OCI-LY7 (cell line): ENCODE measurements around the gene FANCI. TPM values are rescaled to one million over a fixed set of nuclear protein-coding genes. Genes with fewer than 3 reads are reported as not detected.

Experiments used
- BruUV-seq: library from RNA; stranded (reverse); fragments of 400-500 nt; replicated peaks from 2 replicates; lab custom pipeline; 2021; lab: Mats Ljungman, UMichigan
- CTCF ChIA-PET: fragments of 300-600 bp; sonication (Branson Sonifier 250); formaldehyde crosslinking; loops from one replicate; lab custom pipeline; 2022; ENCODE audit warnings: antibody characterized with exemption; ENCODE audit not compliant: unreplicated experiment; lab: Charles Lee
- POLR2A ChIA-PET: fragments of 300-600 bp; sonication (Branson Sonifier 250); formaldehyde crosslinking; loops from one replicate; lab custom pipeline; 2022; ENCODE audit warnings: antibody characterized with exemption; lab: Charles Lee
- DNase-seq: peaks from one replicate; pipeline ENCODE4 v3.0.0-alpha.2; 2015; ENCODE audit warnings: low spot score
- H2AFZ ChIP-seq: fragments of 200-600 bp; sonication (generic), shearing (Covaris generic); 2 replicates; pipeline ENCODE4 v1.6.1; 2014; ENCODE audit warnings: mild to moderate bottlenecking, antibody characterized with exemption, low read length, moderate library complexity
- H3K27ac ChIP-seq: fragments of 200-600 bp; sonication (generic); 2 replicates; pipeline ENCODE4 v1.5.1; 2014; ENCODE audit warnings: mixed run types, low read depth, mild to moderate bottlenecking, moderate library complexity, low read length, inconsistent platforms; ENCODE audit not compliant: poor library complexity, severe bottlenecking
- H3K36me3 ChIP-seq: fragments of 200-600 bp; sonication (generic); 2 replicates; pipeline ENCODE4 v1.6.1; 2014; ENCODE audit warnings: mild to moderate bottlenecking, antibody characterized with exemption, low read length, moderate library complexity, mixed read lengths; ENCODE audit not compliant: insufficient read depth
- H3K4me1 ChIP-seq: fragments of 200-600 bp; sonication (generic); 2 replicates; pipeline ENCODE4 v1.5.1; 2014; ENCODE audit warnings: mild to moderate bottlenecking, low read length; ENCODE audit not compliant: insufficient read depth, poor library complexity, severe bottlenecking
- H3K4me2 ChIP-seq: fragments of 200-600 bp; sonication (generic); 2 replicates; pipeline ENCODE4 v1.6.1; 2014; ENCODE audit warnings: mild to moderate bottlenecking, low read length
- H3K4me3 ChIP-seq: fragments of 200-600 bp; sonication (generic); 2 replicates; pipeline ENCODE4 v1.5.1; 2014; ENCODE audit warnings: mild to moderate bottlenecking, low read depth, low read length; ENCODE audit not compliant: poor library complexity, severe bottlenecking
- H3K79me2 ChIP-seq: fragments of 200-600 bp; sonication (generic); 2 replicates; pipeline ENCODE4 v1.6.1; 2016; ENCODE audit warnings: low read depth, mild to moderate bottlenecking, low read length, moderate library complexity, mixed read lengths; ENCODE audit not compliant: insufficient read depth
- H3K9me2 ChIP-seq: fragments of 200-600 bp; sonication (generic); 2 replicates; pipeline ENCODE4 v1.6.1; 2016; ENCODE audit warnings: mild to moderate bottlenecking, low read length, mixed read lengths; ENCODE audit not compliant: insufficient read depth
- H3K9me3 ChIP-seq: fragments of 200-600 bp; sonication (generic); 2 replicates; pipeline ENCODE4 v1.6.1; 2014; ENCODE audit warnings: mild to moderate bottlenecking, mixed run types, low read length, mixed read lengths
- H4K20me1 ChIP-seq: fragments of 200-600 bp; sonication (generic); 2 replicates; pipeline ENCODE4 v1.6.1; 2014; ENCODE audit warnings: mild to moderate bottlenecking, antibody characterized with exemption, low read length, moderate library complexity, mixed read lengths; ENCODE audit not compliant: insufficient read depth
- EZH2phosphoT487 ChIP-seq: fragments of 200-600 bp; sonication (generic); IDR thresholded peaks from 2 replicates; pipeline ENCODE4 v1.6.1; 2018; ENCODE audit warnings: low read depth, borderline replicate concordance, mild to moderate bottlenecking, mixed run types, antibody characterized with exemption, low read length, moderate library complexity, mixed read lengths
- intact Hi-C: fragments of 100-400 bp; cut with micrococcal nuclease; formaldehyde crosslinking; loops from one replicate; pipeline ENCODE4 v1.10.0; 2022; ENCODE audit not compliant: unreplicated experiment
- total RNA-seq, 2 experiments: library from RNA; depleted of rRNA in 1 of 2; stranded (reverse); fragments of >200 nt in 1 of 2; shearing (Covaris generic) in 1 of 2; gene quantifications; 2 replicates each; pipeline ENCODE4 v1.2.3, GENCODE V29; 2014 to 2022
- TF ChIP-seq, protein P1 (sequence below): fragments of 200-600 bp; sonication (generic); conservative IDR thresholded peaks from 2 replicates; pipeline ENCODE4 v1.5.1; 2014; ENCODE audit warnings: mild to moderate bottlenecking, antibody characterized with exemption, low read length, moderate library complexity, mixed read lengths

FANCI gene
- total RNA-seq, 2 experiments from 2014 or later, result 112 to 211 TPM

DNA sequence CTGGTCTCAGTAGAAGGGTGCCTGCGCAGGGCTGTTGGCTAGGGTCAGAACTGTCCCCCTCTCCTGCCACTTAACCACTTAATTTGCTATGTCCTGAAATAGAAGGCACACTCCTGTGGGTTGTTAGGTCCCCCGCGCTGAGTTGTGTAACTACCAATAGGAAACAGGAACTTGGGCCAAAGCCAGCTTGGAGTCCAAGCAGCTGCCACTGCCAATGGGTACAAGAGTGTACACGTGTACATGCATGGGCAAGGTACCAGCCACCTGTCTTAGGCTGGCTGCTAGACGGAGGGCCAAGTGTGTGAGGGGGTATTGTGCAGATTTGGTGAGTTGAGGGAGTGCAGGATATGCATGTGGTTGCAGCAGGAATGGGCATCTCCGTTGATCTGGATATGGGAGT is 120.6 kb downstream of the FANCI start:
- POLR2A ChIA-PET, result no interaction called here
- Histone ChIP-seq H3K9me2 (no peaks in the 10 kb centered on the region), H3K4me3 (no peak overlapping the region), H3K4me2 (no peak overlapping the region), H3K36me3 (no peaks in the 10 kb centered on the region), H4K20me1 (no peaks in the 10 kb centered on the region), H3K9me3 (no peaks in the 10 kb centered on the region), H3K79me2 (no peaks in the 10 kb centered on the region), H3K4me1 (no peaks in the 10 kb centered on the region), H3K27ac (no peak overlapping the region), H2AFZ (no peak overlapping the region)
- BruUV-seq, result no TSS peak
- CTCF ChIA-PET, result interaction anchor here (0.6 kb wide), 1 partner anchor 108 kb away, joined by 4 read pairs; no protein-coding TSS in a partner anchor
- no peak for DNase-seq
- TF ChIP-seq, protein P1, sequence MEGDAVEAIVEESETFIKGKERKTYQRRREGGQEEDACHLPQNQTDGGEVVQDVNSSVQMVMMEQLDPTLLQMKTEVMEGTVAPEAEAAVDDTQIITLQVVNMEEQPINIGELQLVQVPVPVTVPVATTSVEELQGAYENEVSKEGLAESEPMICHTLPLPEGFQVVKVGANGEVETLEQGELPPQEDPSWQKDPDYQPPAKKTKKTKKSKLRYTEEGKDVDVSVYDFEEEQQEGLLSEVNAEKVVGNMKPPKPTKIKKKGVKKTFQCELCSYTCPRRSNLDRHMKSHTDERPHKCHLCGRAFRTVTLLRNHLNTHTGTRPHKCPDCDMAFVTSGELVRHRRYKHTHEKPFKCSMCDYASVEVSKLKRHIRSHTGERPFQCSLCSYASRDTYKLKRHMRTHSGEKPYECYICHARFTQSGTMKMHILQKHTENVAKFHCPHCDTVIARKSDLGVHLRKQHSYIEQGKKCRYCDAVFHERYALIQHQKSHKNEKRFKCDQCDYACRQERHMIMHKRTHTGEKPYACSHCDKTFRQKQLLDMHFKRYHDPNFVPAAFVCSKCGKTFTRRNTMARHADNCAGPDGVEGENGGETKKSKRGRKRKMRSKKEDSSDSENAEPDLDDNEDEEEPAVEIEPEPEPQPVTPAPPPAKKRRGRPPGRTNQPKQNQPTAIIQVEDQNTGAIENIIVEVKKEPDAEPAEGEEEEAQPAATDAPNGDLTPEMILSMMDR, result no peak
- no peak for TF ChIP-seq EZH2phosphoT487
- intact Hi-C loops, result no loop called here

DNA sequence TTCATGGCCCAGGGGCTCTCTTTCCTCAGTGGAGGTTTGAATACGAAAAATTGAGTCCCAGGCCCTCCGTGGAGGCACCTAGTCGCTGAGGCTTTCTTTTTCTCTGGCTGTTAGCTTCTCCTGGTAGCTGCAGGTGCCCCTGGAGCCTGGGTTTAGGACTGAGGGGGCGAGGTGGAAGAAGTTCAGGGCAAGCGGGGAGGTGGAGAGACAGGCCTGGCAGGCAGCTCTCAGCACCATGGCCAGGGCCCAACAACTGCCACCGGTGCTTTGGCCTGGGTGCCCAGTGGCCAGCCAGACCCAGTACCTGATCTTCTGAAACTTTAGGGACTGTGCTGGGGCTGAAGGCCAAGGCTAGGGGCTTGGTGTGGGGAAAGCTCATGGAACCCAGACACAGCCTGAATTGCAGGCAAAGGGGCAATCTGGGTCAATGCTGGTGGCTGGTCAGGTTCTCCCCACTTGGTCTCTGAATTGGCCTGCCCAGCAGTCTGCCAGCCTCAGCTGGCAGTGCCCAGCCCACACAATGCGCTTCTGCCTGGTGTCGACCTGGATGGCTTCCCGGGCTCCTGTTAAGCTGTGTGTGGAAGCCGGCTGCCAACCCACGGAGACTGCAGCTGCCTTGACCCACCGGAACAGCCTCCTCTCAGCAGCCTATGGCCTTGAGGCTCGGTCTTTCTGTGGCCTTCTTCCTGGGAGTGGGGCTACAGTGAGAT is 121.1 kb downstream of the FANCI start:
- no peaks in the 10 kb centered on the region for H3K9me3 ChIP-seq
- DNase-seq, result no peak
- intact Hi-C loops, result no loop called here
- no peaks in the 10 kb centered on the region for H3K9me2 ChIP-seq
- H3K36me3 ChIP-seq, result no peaks in the 10 kb centered on the region
- BruUV-seq, result no TSS peak
- POLR2A ChIA-PET, result no interaction called here
- CTCF ChIA-PET, result interaction anchor here (0.6 kb wide), 1 partner anchor 108 kb away, joined by 4 read pairs; no protein-coding TSS in a partner anchor
- no peaks in the 10 kb centered on the region for H3K79me2 ChIP-seq
- H2AFZ ChIP-seq, result no peak overlapping the region
- H4K20me1 ChIP-seq, result no peaks in the 10 kb centered on the region
- H3K4me2 ChIP-seq, result no peak overlapping the region
- no peak overlapping the region for H3K27ac ChIP-seq
- no peaks in the 10 kb centered on the region for H3K4me1 ChIP-seq
- no peak overlapping the region for H3K4me3 ChIP-seq
- no peak for TF ChIP-seq EZH2phosphoT487
- TF ChIP-seq, protein P1, result no peak

DNA sequence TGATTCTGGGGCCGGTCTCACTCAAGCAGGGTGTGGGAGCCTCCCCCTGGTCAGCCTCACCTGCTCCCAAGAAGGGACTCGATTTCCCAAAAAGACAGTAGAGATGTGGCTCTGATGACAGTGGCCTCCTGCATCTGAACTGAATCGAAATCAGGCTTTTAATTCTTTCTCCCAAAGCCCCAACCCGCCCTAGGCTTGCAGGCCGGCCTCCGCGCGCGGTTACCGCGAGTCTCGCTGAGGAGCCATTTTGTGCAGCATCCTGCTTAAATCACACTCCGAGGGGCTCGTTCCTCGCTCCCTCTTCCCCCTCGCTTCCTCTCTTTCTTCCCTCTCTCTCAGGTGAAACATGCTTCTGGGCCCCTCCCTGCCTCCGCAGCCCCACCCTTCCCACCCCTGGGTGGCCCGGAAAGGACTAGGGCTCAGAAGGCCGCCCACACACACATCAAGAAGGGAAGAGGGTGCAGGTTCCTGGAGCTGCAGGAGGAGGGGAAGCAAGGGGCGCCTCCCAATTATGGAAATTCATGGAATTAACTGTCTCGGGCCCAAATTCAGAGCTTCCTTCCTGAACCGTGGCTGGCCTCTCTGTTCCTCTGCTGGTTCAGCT is 121.8 kb downstream of the FANCI start:
- H3K4me2 ChIP-seq, result no peak overlapping the region
- intact Hi-C loops, result no loop called here
- H3K79me2 ChIP-seq, result no peaks in the 10 kb centered on the region
- H4K20me1 ChIP-seq, result no peaks in the 10 kb centered on the region
- BruUV-seq, result no TSS peak
- no peak overlapping the region for H3K27ac ChIP-seq
- no peaks in the 10 kb centered on the region for H3K36me3 ChIP-seq
- DNase-seq, result no peak
- CTCF ChIA-PET, result no interaction called here
- no peak for TF ChIP-seq EZH2phosphoT487
- TF ChIP-seq, protein P1, result no peak
- POLR2A ChIA-PET, result no interaction called here
- H3K4me1 ChIP-seq, result no peaks in the 10 kb centered on the region
- H2AFZ ChIP-seq, result no peak overlapping the region
- H3K9me3 ChIP-seq, result no peaks in the 10 kb centered on the region
- no peaks in the 10 kb centered on the region for H3K9me2 ChIP-seq
- no peak overlapping the region for H3K4me3 ChIP-seq
